Measurements from ENCODE around the gene NIFK.
"Not testable (repeated sequence)": the region's sequence is repeated elsewhere in the genome, so short reads cannot be mapped to it uniquely, and the experiment has no call there.

The NIFK gene

DNA sequence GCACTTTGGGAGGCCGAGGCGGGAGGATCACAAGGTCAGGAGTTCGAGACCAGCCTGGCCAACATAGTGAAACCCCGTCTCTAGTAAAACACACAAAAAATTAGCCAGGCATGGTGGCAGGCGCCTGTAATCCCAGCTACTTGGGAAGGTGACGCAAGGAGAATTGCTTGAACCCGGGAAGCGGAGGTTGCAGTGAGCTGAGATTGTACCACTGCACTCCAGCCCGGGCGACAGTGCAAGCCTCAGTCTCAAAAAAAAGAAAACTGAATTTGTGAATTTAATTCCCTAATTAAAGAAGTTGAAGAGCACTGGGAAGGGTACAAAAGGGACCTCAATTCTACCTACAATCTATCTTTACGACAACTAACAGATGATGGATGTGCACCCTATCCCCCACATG is 2.1 kb downstream of the NIFK start:
- WGBS, 2 experiments: 92 to 93% methylated on average over 11 of the region's 11 CpGs
- peaks cover 11% of the 10 kb centered on the region for H3K4me1 ChIP-seq (ENCODE audit: control insufficient read depth, insufficient read depth, low read length)
- H3K9me3 ChIP-seq (ENCODE audit: control insufficient read depth, low read length); H3K27ac ChIP-seq (ENCODE audit: insufficient read depth, low read depth, low read length, poor library complexity, severe bottlenecking); H3K27me3 ChIP-seq (ENCODE audit: control insufficient read depth, insufficient read depth, low read length, poor library complexity, severe bottlenecking); H3K4me3 ChIP-seq (ENCODE audit: insufficient read depth, low read depth, low read length): not testable (repeated sequence)
- peaks cover 27% of the 10 kb centered on the region for H3K36me3 ChIP-seq (ENCODE audit: control insufficient read depth, insufficient read depth, low read length)

DNA sequence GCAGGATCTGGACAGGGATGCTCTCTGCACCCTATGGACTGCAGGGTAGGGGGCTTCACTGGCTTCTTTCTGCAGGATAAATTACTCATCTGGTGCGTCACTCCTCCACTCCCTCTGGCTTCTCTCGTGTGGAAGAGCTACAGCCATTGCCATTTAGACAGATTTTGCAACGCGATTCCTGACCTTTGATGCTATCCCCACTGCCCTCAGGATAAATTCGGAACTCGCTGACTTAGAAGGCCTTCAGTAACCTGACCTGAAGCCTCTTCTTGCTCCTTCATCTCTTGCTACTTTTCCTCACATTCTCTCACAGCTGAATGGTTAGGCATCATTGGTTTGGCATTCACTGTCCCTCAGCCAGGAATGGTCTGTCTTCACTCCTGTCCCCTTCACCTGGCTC is 5.3 kb downstream of the NIFK start:
- no peaks in the 10 kb centered on the region for H3K9me3 ChIP-seq (ENCODE audit: control insufficient read depth, low read length)
- H3K4me1 ChIP-seq (ENCODE audit: control insufficient read depth, insufficient read depth, low read length): peaks cover 11% of the 10 kb centered on the region
- 94 to 96% methylated on average over 6 of the region's 6 CpGs for WGBS, 2 experiments
- H3K27ac ChIP-seq (ENCODE audit: insufficient read depth, low read depth, low read length, poor library complexity, severe bottlenecking): no peak overlapping the region
- no peak overlapping the region for H3K4me3 ChIP-seq (ENCODE audit: insufficient read depth, low read depth, low read length)
- H3K27me3 ChIP-seq (ENCODE audit: control insufficient read depth, insufficient read depth, low read length, poor library complexity, severe bottlenecking): no peaks in the 10 kb centered on the region
- peaks cover 49% of the 10 kb centered on the region for H3K36me3 ChIP-seq (ENCODE audit: control insufficient read depth, insufficient read depth, low read length)

DNA sequence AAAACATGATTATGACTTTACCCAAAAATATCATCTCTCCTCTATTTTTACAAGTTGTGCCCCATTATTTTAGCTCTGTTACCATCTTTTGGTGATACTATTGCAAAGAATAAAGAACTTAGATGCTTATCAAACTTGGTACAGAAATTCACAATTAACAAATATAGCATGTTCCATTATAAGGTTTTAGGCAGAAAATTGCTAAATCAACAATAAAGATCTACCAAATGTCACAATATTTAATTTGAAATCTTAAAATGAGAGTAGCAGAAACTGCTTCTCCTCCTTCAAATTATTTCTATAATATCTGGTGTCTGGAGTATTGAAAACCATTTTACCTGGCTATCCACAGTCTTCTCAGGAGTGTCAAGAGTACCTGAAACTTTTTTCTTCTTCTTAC is 8.7 kb downstream of the NIFK start:
- no peak overlapping the region for H3K4me3 ChIP-seq (ENCODE audit: insufficient read depth, low read depth, low read length)
- H3K27me3 ChIP-seq (ENCODE audit: control insufficient read depth, insufficient read depth, low read length, poor library complexity, severe bottlenecking): no peaks in the 10 kb centered on the region
- H3K9me3 ChIP-seq (ENCODE audit: control insufficient read depth, low read length): no peaks in the 10 kb centered on the region
- no peaks in the 10 kb centered on the region for H3K4me1 ChIP-seq (ENCODE audit: control insufficient read depth, insufficient read depth, low read length)
- no peak overlapping the region for H3K27ac ChIP-seq (ENCODE audit: insufficient read depth, low read depth, low read length, poor library complexity, severe bottlenecking)
- H3K36me3 ChIP-seq (ENCODE audit: control insufficient read depth, insufficient read depth, low read length): peaks cover 43% of the 10 kb centered on the region

DNA sequence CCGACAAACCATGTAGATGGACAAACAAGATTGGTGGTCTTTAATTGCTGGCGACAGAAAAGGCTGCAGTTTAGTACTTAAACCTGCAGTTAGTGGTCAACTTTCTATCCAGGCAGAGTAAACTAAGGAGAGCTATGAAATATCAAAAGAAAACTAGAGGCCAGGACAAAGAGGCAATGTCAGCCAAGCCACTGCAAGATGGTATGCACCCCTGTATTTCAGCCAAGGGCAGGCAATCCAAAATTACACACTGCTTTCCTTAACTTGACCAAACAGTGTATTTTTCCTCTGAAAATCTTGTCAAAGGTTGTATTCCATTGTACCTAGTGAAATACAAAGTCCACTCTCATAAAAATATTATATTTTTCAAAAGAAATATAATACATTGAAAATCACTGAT is 9.3 kb downstream of the NIFK start:
- Histone ChIP-seq H3K4me3 (ENCODE audit: insufficient read depth, low read depth, low read length) (no peak overlapping the region), H3K9me3 (ENCODE audit: control insufficient read depth, low read length) (no peaks in the 10 kb centered on the region), H3K27me3 (ENCODE audit: control insufficient read depth, insufficient read depth, low read length, poor library complexity, severe bottlenecking) (no peaks in the 10 kb centered on the region), H3K27ac (ENCODE audit: insufficient read depth, low read depth, low read length, poor library complexity, severe bottlenecking) (no peak overlapping the region), H3K36me3 (ENCODE audit: control insufficient read depth, insufficient read depth, low read length) (peaks cover 37% of the 10 kb centered on the region), H3K4me1 (ENCODE audit: control insufficient read depth, insufficient read depth, low read length) (no peaks in the 10 kb centered on the region)
- WGBS, 2 experiments: 97 to 98% methylated on average over 2 of the region's 2 CpGs

DNA sequence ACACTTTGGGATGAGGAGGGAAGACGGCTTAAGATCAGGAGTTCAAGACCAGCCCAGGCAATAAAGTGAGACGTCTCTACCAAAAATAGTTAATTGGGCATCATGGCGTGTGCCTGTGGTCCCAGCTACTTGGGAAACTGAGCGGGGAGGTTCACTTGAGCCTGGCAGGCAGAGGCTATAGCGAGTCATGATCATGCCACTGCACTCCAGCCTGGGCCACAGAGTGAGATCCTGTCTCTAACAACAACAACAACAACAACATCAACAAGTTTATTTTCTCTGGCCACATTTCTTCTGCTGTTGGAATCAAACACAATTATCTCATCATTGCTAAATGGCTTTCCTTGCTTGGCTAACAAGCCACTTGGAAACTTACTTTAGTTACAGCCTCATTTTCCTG is 13.4 kb downstream of the NIFK start:
- H3K9me3 ChIP-seq (ENCODE audit: control insufficient read depth, low read length): no peaks in the 10 kb centered on the region
- H3K27me3 ChIP-seq (ENCODE audit: control insufficient read depth, insufficient read depth, low read length, poor library complexity, severe bottlenecking): no peaks in the 10 kb centered on the region
- 88 to 92% methylated on average over 5 of the region's 5 CpGs for WGBS, 2 experiments
- H3K4me3 ChIP-seq (ENCODE audit: insufficient read depth, low read depth, low read length): no peak overlapping the region
- H3K4me1 ChIP-seq (ENCODE audit: control insufficient read depth, insufficient read depth, low read length): no peaks in the 10 kb centered on the region
- H3K36me3 ChIP-seq (ENCODE audit: control insufficient read depth, insufficient read depth, low read length): peaks cover 16% of the 10 kb centered on the region
- H3K27ac ChIP-seq (ENCODE audit: insufficient read depth, low read depth, low read length, poor library complexity, severe bottlenecking): no peak overlapping the region

DNA sequence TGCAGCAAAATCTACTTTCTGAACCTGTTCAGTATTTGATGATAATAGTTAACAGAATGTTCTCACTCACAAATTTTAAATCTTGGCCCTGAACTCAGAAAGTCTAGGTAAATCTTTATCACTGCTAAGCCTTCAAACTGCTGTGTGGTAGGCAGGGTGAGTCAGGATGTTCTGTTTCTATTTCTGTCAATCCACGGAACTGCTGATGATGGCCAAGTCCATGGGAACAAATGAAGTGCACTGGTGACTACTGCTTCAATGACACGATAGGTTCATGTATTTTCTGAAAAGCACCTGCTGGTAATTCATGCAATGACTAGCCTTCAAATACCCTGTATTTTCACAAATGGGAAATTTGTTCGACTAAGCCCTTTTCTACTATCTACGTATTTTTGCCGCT is 14.2 kb downstream of the NIFK start:
- Histone ChIP-seq H3K36me3 (ENCODE audit: control insufficient read depth, insufficient read depth, low read length) (peaks cover 9% of the 10 kb centered on the region), H3K4me1 (ENCODE audit: control insufficient read depth, insufficient read depth, low read length) (no peaks in the 10 kb centered on the region), H3K27ac (ENCODE audit: insufficient read depth, low read depth, low read length, poor library complexity, severe bottlenecking) (no peak overlapping the region), H3K9me3 (ENCODE audit: control insufficient read depth, low read length) (no peaks in the 10 kb centered on the region), H3K4me3 (ENCODE audit: insufficient read depth, low read depth, low read length) (no peak overlapping the region), H3K27me3 (ENCODE audit: control insufficient read depth, insufficient read depth, low read length, poor library complexity, severe bottlenecking) (no peaks in the 10 kb centered on the region)
- 92 to 93% methylated on average over 5 of the region's 5 CpGs for WGBS, 2 experiments

DNA sequence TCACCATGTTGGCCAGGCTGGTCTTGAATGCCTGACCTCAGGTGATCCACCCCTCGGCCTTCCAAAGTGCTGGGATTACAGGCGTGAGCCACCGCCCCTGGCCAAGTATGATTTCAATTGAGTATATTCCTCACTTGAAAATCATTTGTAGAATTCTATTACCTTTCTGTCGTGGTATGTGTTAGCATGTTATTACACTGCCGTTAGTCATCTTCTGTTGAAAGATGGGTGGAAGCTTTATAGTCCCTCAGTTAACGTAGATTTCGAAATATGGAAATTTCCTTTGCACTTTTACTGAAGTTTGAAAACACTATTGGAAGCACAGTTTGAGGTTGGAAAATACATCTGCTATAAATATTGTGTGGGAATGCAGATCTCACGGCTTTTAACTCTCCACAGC is 14.7 kb downstream of the NIFK start:
- no peaks in the 10 kb centered on the region for H3K4me1 ChIP-seq (ENCODE audit: control insufficient read depth, insufficient read depth, low read length)
- no peaks in the 10 kb centered on the region for H3K27me3 ChIP-seq (ENCODE audit: control insufficient read depth, insufficient read depth, low read length, poor library complexity, severe bottlenecking)
- no peaks in the 10 kb centered on the region for H3K9me3 ChIP-seq (ENCODE audit: control insufficient read depth, low read length)
- no peak overlapping the region for H3K27ac ChIP-seq (ENCODE audit: insufficient read depth, low read depth, low read length, poor library complexity, severe bottlenecking)
- WGBS, 2 experiments: 92 to 94% methylated on average over 8 of the region's 8 CpGs
- no peak overlapping the region for H3K4me3 ChIP-seq (ENCODE audit: insufficient read depth, low read depth, low read length)
- peaks cover 4% of the 10 kb centered on the region for H3K36me3 ChIP-seq (ENCODE audit: control insufficient read depth, insufficient read depth, low read length)

DNA sequence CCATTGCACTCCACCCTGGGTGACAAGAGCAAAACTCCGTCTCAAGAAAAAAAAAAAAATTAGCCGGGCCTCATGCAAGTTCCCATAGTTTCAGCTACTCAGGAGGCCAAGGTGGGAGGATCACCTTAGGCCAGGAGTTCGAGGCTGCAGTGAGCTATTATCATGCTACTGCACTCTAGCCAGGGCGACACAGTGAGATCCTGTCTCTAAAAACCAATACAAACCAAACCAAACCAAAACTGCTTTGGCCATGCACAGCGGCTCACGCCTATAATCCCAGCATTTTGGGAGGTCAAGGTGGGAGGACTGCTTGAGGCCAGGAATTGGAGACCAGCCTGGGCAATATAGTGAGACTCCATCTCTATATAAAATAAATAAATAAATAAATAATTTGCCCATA is 19.1 kb downstream of the NIFK start:
- no peaks in the 10 kb centered on the region for H3K4me1 ChIP-seq (ENCODE audit: control insufficient read depth, insufficient read depth, low read length)
- 95 to 96% methylated on average over 6 of the region's 6 CpGs for WGBS, 2 experiments

DNA sequence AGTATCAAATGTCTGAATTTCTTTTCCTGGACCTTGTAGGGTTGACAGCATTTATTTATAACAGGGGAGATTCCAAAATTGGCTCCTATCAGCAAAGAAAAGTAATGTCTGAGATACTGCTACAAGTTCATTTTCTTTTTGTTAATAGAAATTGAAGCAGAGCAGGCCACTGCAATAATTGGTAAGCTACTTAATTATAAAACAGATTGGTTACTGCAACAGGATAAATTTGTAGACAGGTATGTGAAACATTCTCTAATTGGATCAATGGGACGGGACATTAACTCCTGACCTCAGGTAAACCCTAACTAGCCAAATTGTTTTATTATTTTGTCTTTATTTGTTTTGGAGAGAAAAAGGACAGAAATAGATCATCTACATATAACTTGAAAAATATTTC is 20.5 kb downstream of the NIFK start:
- H3K27ac ChIP-seq (ENCODE audit: insufficient read depth, low read depth, low read length, poor library complexity, severe bottlenecking): no peak overlapping the region
- H3K9me3 ChIP-seq (ENCODE audit: control insufficient read depth, low read length): no peaks in the 10 kb centered on the region
- no peaks in the 10 kb centered on the region for H3K27me3 ChIP-seq (ENCODE audit: control insufficient read depth, insufficient read depth, low read length, poor library complexity, severe bottlenecking)
- H3K4me1 ChIP-seq (ENCODE audit: control insufficient read depth, insufficient read depth, low read length): no peaks in the 10 kb centered on the region
- no peaks in the 10 kb centered on the region for H3K36me3 ChIP-seq (ENCODE audit: control insufficient read depth, insufficient read depth, low read length)
- no peak overlapping the region for H3K4me3 ChIP-seq (ENCODE audit: insufficient read depth, low read depth, low read length)
- WGBS, 2 experiments: 100% methylated on average over 1 of the region's 1 CpG

More for the DNA sequence above, 19.1 kb downstream of the NIFK start:
- H3K36me3 ChIP-seq (ENCODE audit: control insufficient read depth, insufficient read depth, low read length): no peaks in the 10 kb centered on the region
- H3K27me3 ChIP-seq (ENCODE audit: control insufficient read depth, insufficient read depth, low read length, poor library complexity, severe bottlenecking): no peaks in the 10 kb centered on the region
- H3K4me3 ChIP-seq (ENCODE audit: insufficient read depth, low read depth, low read length): no peak overlapping the region
- no peak overlapping the region for H3K27ac ChIP-seq (ENCODE audit: insufficient read depth, low read depth, low read length, poor library complexity, severe bottlenecking)
- H3K9me3 ChIP-seq (ENCODE audit: control insufficient read depth, low read length): no peaks in the 10 kb centered on the region

DNA sequence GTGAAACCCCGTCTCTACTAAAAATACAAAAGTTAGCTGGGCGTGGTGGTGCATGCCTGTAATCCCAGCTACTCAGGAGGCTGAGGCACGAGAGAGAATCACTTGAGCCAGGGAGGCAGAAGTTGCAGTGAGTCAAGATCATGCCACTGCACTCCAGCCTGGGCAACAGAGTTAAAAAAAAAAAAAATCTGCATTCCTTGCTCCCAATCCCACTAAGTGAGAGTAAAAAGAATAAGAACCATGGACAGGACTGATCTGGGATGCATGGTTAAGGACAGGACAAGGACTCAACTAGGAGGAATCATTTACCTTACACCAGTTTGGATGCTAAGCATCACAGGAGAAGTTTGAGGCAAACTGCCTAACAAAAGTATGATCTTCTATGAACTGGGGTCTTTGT is 25.2 kb downstream of the NIFK start:
- not testable (repeated sequence) for H3K4me1 ChIP-seq (ENCODE audit: control insufficient read depth, insufficient read depth, low read length); H3K4me3 ChIP-seq (ENCODE audit: insufficient read depth, low read depth, low read length); H3K27me3 ChIP-seq (ENCODE audit: control insufficient read depth, insufficient read depth, low read length, poor library complexity, severe bottlenecking); H3K36me3 ChIP-seq (ENCODE audit: control insufficient read depth, insufficient read depth, low read length); H3K9me3 ChIP-seq (ENCODE audit: control insufficient read depth, low read length); H3K27ac ChIP-seq (ENCODE audit: insufficient read depth, low read depth, low read length, poor library complexity, severe bottlenecking)
- WGBS, 2 experiments: 86 to 97% methylated on average over 3 of the region's 3 CpGs

DNA sequence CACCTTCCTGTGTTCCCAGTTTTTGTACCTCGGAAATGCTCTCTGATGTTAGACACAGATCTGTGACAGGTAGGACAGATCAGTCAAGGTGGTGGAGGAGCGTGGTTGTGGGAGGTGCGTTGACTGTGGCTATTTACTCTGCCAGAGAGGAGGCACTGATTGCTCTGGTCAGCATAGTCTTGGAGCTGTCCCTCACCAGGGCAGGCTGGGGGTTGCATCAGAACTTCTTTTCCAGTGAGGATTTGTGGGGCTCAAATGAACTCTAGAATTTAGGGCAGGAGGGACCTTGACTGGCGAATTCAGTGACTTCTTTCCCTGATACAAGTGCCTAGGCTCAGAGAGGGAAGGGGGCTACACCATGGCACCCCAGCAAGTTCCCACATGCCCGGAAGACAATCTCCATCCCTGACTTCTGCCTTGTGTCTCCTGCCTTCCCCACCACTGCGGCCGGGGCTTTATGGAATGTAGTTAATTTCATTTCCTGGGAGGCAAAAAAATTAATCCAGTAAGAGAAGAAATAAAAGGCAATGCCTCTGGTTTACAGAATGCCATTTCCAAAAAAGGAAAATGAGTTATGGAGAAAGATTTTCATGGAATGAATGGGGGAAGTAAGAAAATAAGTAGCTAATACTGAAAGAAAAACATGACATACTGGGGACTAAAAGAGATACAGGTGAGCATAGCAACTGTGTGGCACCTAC is 26.1 kb downstream of the NIFK start:
- Histone ChIP-seq H3K27me3 (ENCODE audit: control insufficient read depth, insufficient read depth, low read length, poor library complexity, severe bottlenecking) (no peaks in the 10 kb centered on the region), H3K4me3 (ENCODE audit: insufficient read depth, low read depth, low read length) (no peak overlapping the region), H3K27ac (ENCODE audit: insufficient read depth, low read depth, low read length, poor library complexity, severe bottlenecking) (no peak overlapping the region), H3K36me3 (ENCODE audit: control insufficient read depth, insufficient read depth, low read length) (no peaks in the 10 kb centered on the region), H3K9me3 (ENCODE audit: control insufficient read depth, low read length) (no peaks in the 10 kb centered on the region), H3K4me1 (ENCODE audit: control insufficient read depth, insufficient read depth, low read length) (no peaks in the 10 kb centered on the region)
- 94 to 97% methylated on average over 7 of the region's 7 CpGs for WGBS, 2 experiments

Measured in ectodermal cell (in vitro differentiated cells).